K562 (cell line): ENCODE results near the gene DAB1. TPM values are rescaled to one million over a fixed set of nuclear protein-coding genes. Genes with fewer than 3 reads are reported as not detected.

ENCODE experiments used
- ATAC-seq: fragments of 200-7000 bp; cut with Tn5 transposase; 3 replicates; pipeline ENCODE4 v1.9.1; 2020; ENCODE audit warnings: moderate library complexity
- BruUV-seq: library from RNA; stranded (reverse); fragments of 400-500 nt; replicated peaks from 2 replicates; lab custom pipeline; 2021; lab: Mats Ljungman, UMichigan
- CTCF ChIA-PET: fragments of 300-600 bp; formaldehyde crosslinking; extraction: SDS; loops from one replicate; lab custom pipeline; 2021; ENCODE audit warnings: low intra/inter-chr PET ratio; lab: Yijun Ruan, JAX
- POLR2A ChIA-PET: fragments of 300-600, 350-650 bp; sonication (Branson Sonifier 250); formaldehyde crosslinking; extraction: SDS; loops from one replicate; lab custom pipeline; 2021; ENCODE audit warnings: antibody characterized with exemption, inconsistent platforms; lab: Yijun Ruan, JAX
- DNase-seq, 4 experiments: peaks; one replicate each; pipeline versions ENCODE4 v3.0.0 to v3.0.0-alpha.2; 2011 to 2018; ENCODE audit warnings: low spot score in 3 of 4, mixed read lengths in 3 of 4; ENCODE audit errors: extremely low read depth in 1 of 4
- FAIRE-seq: peaks from 2 replicates; lab custom pipeline; 2011; peaks lifted over from hg19 to GRCh38; lab: Jason Lieb, UNC
- H2AFZ ChIP-seq: 2 replicates; pipeline ENCODE4 v1.6.0; 2011; ENCODE audit warnings: low read depth, low read length, control low read depth, inconsistent platforms
- H3K27ac ChIP-seq: fragments of 200-600 bp; 3 replicates; pipeline ENCODE4 v1.8.0; 2011; ENCODE audit warnings: low read depth, mild to moderate bottlenecking, control low read depth, inconsistent platforms, low read length, moderate library complexity, mixed read lengths; ENCODE audit errors: extremely low read depth
- H3K27me3 ChIP-seq, 2 experiments: fragments of 300-600 bp in 1 of 2; 2 replicates in 1 of 2; 3 replicates in 1 of 2; pipeline versions ENCODE4 v1.6.0 to v1.8.0; 2011; ENCODE audit warnings: inconsistent platforms in 2 of 2, low read length in 2 of 2, mild to moderate bottlenecking in 1 of 2, mixed read lengths in 1 of 2, moderate library complexity in 1 of 2; ENCODE audit not compliant: control insufficient read depth in 2 of 2, insufficient read depth in 2 of 2
- H3K36me3 ChIP-seq: fragments of 300-600 bp; 3 replicates; pipeline ENCODE4 v1.8.0; 2011; ENCODE audit warnings: mild to moderate bottlenecking, low read length, inconsistent platforms; ENCODE audit not compliant: control insufficient read depth, insufficient read depth
- H3K4me1 ChIP-seq, 2 experiments: fragments of 200-600 bp in 1 of 2; replicated peaks in 1 of 2; 2 replicates in 1 of 2; 3 replicates in 1 of 2; pipeline versions ENCODE4 v1.5.1 to v1.8.0; 2011; ENCODE audit warnings: inconsistent platforms in 2 of 2, low read length in 2 of 2, mild to moderate bottlenecking in 1 of 2, mixed read lengths in 1 of 2, moderate library complexity in 1 of 2; ENCODE audit not compliant: control insufficient read depth in 2 of 2, insufficient read depth in 2 of 2
- H3K4me2 ChIP-seq: 2 replicates; pipeline ENCODE4 v1.6.1; 2011; ENCODE audit warnings: low read length, control low read depth, inconsistent platforms, mixed read lengths; ENCODE audit not compliant: insufficient read depth
- H3K4me3 ChIP-seq: fragments of 200-600 bp; sonication (generic), shearing (Covaris generic); 2 replicates; pipeline ENCODE4 v1.5.1; 2016; ENCODE audit warnings: control low read depth, inconsistent platforms
- H3K79me2 ChIP-seq: fragments of 200-600 bp; 3 replicates; pipeline ENCODE4 v1.8.0; 2011; ENCODE audit warnings: low read length, inconsistent platforms; ENCODE audit not compliant: control insufficient read depth, insufficient read depth
- H3K9ac ChIP-seq, 2 experiments: 2 replicates each; pipeline versions ENCODE4 v1.6.0 to v1.6.1; 2011; ENCODE audit warnings: low read depth in 2 of 2, low read length in 2 of 2, control low read depth in 1 of 2, inconsistent platforms in 1 of 2, mild to moderate bottlenecking in 1 of 2, mixed read lengths in 1 of 2; ENCODE audit not compliant: insufficient read depth in 1 of 2
- H3K9me1 ChIP-seq: one replicate; pipeline ENCODE4 v1.6.0; 2011; ENCODE audit warnings: inconsistent platforms, mild to moderate bottlenecking, low read length, moderate library complexity; ENCODE audit not compliant: control insufficient read depth, insufficient read depth
- H3K9me3 ChIP-seq: replicated peaks from 2 replicates; pipeline ENCODE4 v1.5.1; 2011; ENCODE audit warnings: low read depth, low read length, inconsistent platforms; ENCODE audit not compliant: control insufficient read depth, insufficient read depth
- H4K20me1 ChIP-seq: replicated peaks from 2 replicates; pipeline ENCODE4 v1.6.1; 2011; ENCODE audit warnings: low read length, inconsistent platforms, mixed read lengths; ENCODE audit not compliant: control insufficient read depth, insufficient read depth
- NRF1 ChIP-seq, 2 experiments: fragments of 450-650 bp; IDR thresholded peaks in 1 of 2; conservative IDR thresholded peaks in 1 of 2; 2 replicates each; pipeline ENCODE4 v1.6.1; 2014; ENCODE audit warnings: mild to moderate bottlenecking in 2 of 2
- ZBTB40 ChIP-seq, 2 experiments: fragments of 450-650 bp in 1 of 2; sonication (generic) in 1 of 2; formaldehyde crosslinking in 1 of 2; IDR thresholded peaks; 2 replicates each; pipeline versions ENCODE4 v1.7.1 to v1.9.0; 2016 to 2022; ENCODE audit warnings: inconsistent platforms in 1 of 2, mild to moderate bottlenecking in 1 of 2, missing genetic modification reagents in 1 of 2
- WGBS: fragments of 100-300 bp; shearing (Covaris generic); methylation state at CpG from one replicate; pipeline ENCODE4 v1.1.6; 2016; ENCODE audit warnings: low coverage, mixed read lengths; ENCODE audit not compliant: insufficient coverage; ENCODE audit errors: missing lambda C conversion rate; 5-methylcytosine and 5-hydroxymethylcytosine counted together
- in situ Hi-C: fragments of 300-500 bp; cut with MboI; formaldehyde crosslinking; loops from 4 replicates; pipeline ENCODE4 v1.15.0; 2018; ENCODE audit warnings: inconsistent platforms, mixed read lengths
- intact Hi-C: fragments of 100-400 bp; cut with micrococcal nuclease; formaldehyde crosslinking; loops from 2 replicates; pipeline ENCODE4 v1.14.2; 2022
- polyA plus RNA-seq, 8 experiments: library from polyadenylated mRNA; depleted of rRNA in 4 of 8; stranded (reverse) in 5 of 8; unstranded in 3 of 8; fragments of >200 nt; fragmentation: Nextera tagmentation in 2 of 8; fragmentation: Illumina TruSeq in 1 of 8; extraction: Ambion mirVana in 2 of 8; extraction: Trizol in 1 of 8; gene quantifications; 2 replicates each; pipeline versions ENCODE4 v1.2.1 to v1.2.3, GENCODE V29; 2011 to 2014; ENCODE audit warnings: inconsistent platforms in 1 of 8, missing spikeins in 1 of 8
- total RNA-seq, 7 experiments: library from RNA; depleted of rRNA in 6 of 7; stranded (reverse); fragments of >200 nt in 6 of 7; fragmentation: Illumina TruSeq in 2 of 7; extraction: Trizol in 2 of 7; gene quantifications; 2 replicates each; pipeline versions ENCODE4 v1.2.1 to v1.2.3, GENCODE V29; 2011 to 2021; ENCODE audit warnings: low replicate concordance in 1 of 7

The DAB1 gene
- total and polyA plus RNA-seq, 9 of the 15 experiments (the other 6 are each of a cell fraction or from before 2014, with no cell fraction given) = not detected

GRCh38 chr1:57198912-57199311, 224.9 kb downstream of the DAB1 start:
- ATAC-seq (no peak), FAIRE-seq (no peak), DNase-seq (no peak)
- no peaks in the 10 kb centered on the region for H3K9me1 ChIP-seq
- BruUV-seq = no TSS peak
- no peaks in the 10 kb centered on the region for H3K36me3 ChIP-seq
- H3K9me3 ChIP-seq = no peaks in the 10 kb centered on the region
- no peak overlapping the region for H3K9ac ChIP-seq
- ChIA-PET POLR2A (no interaction called here), CTCF (no interaction called here)
- peaks cover 0 to 4% of the 10 kb centered on the region in 2 experiments; a peak in 2 of 5 replicates for H3K4me1 ChIP-seq
- H3K27me3 ChIP-seq = peaks cover 7% of the 10 kb centered on the region in 2 experiments; a peak in 4 of 5 replicates
- peak overlapping the region; percentile 77 for H2AFZ ChIP-seq
- no peak overlapping the region for H3K4me3 ChIP-seq
- TF ChIP-seq ZBTB40 (IDR thresholded peaks at IDR 0.05) = 0 out of 2 replicates have a peak, but pooled peaks have one; percentile 0
- no peak for TF ChIP-seq ZBTB40 (CRISPR knock-in tag; IDR thresholded peaks at IDR 0.05)
- TF ChIP-seq NRF1 (conservative IDR thresholded peaks at IDR 0.05 in 1 of 2, IDR thresholded peaks at IDR 0.05 in 1 of 2) = no peak
- no peaks in the 10 kb centered on the region for H4K20me1 ChIP-seq
- in situ Hi-C loops = no loop called here
- 9% methylated on average over 1 of the region's 2 CpGs for WGBS
- H3K79me2 ChIP-seq = no peaks in the 10 kb centered on the region
- H3K27ac ChIP-seq = no peak overlapping the region
- intact Hi-C loops = no loop called here
- no peak overlapping the region for H3K4me2 ChIP-seq
